Smooth muscle cell (in vitro differentiated cells): ENCODE data around the gene KLF11. TPM values are rescaled to one million over a fixed set of nuclear protein-coding genes. Genes with fewer than 3 reads are reported as not detected.

Experiments
- DNase-seq: peaks from one replicate; lab custom pipeline; 2025; ENCODE audit not compliant: unreplicated experiment; lab: John Stamatoyannopoulos, UW
- H2AFZ ChIP-seq: fragments of 200-600 bp; sonication (generic); 2 replicates; pipeline ENCODE4 v1.6.0; 2016; ENCODE audit warnings: antibody characterized with exemption, low read depth, mild to moderate bottlenecking
- H3F3A ChIP-seq: fragments of 200-600 bp; sonication (generic); 2 replicates; pipeline ENCODE4 v1.6.0; 2017; ENCODE audit warnings: antibody characterized with exemption, low read depth
- H3K27ac ChIP-seq: fragments of 200-600 bp; sonication (generic); 2 replicates; pipeline ENCODE4 v1.5.1; 2016; ENCODE audit warnings: low read depth, mild to moderate bottlenecking
- H3K27me3 ChIP-seq: fragments of 200-600 bp; sonication (generic); 2 replicates; pipeline ENCODE4 v1.6.1; 2016; ENCODE audit warnings: low read depth, mild to moderate bottlenecking
- H3K36me3 ChIP-seq: fragments of 200-600 bp; sonication (generic); 2 replicates; pipeline ENCODE4 v1.5.1; 2016; ENCODE audit warnings: low read depth
- H3K4me1 ChIP-seq: fragments of 200-600 bp; sonication (generic); 2 replicates; pipeline ENCODE4 v1.5.1; 2016; ENCODE audit warnings: low read depth
- H3K4me2 ChIP-seq: fragments of 200-600 bp; sonication (generic); 2 replicates; pipeline ENCODE4 v1.6.0; 2016; ENCODE audit warnings: mild to moderate bottlenecking
- H3K4me3 ChIP-seq: fragments of 200-600 bp; sonication (generic); 2 replicates; pipeline ENCODE4 v1.5.1; 2016; ENCODE audit warnings: mild to moderate bottlenecking
- H3K79me2 ChIP-seq: fragments of 200-600 bp; sonication (generic); 2 replicates; pipeline ENCODE4 v1.6.0; 2016; ENCODE audit warnings: low read depth, mild to moderate bottlenecking
- H3K9ac ChIP-seq: fragments of 200-600 bp; sonication (generic); 2 replicates; pipeline ENCODE4 v1.6.0; 2016; ENCODE audit warnings: low read depth
- H3K9me3 ChIP-seq: fragments of 200-600 bp; sonication (generic); replicated peaks from 2 replicates; pipeline ENCODE4 v1.5.1; 2016; ENCODE audit warnings: low read depth
- H4K20me1 ChIP-seq: fragments of 200-600 bp; sonication (generic); 2 replicates; pipeline ENCODE4 v1.6.0; 2016; ENCODE audit warnings: low read depth
- CTCF ChIP-seq: fragments of 200-600 bp; sonication (generic); IDR thresholded peaks from 2 replicates; pipeline ENCODE4 v1.5.1; 2017; ENCODE audit warnings: borderline replicate concordance, mild to moderate bottlenecking, antibody characterized with exemption; ENCODE audit not compliant: insufficient read depth, poor library complexity, severe bottlenecking
- WGBS: methylation state at CpG from one replicate; pipeline ENCODE4 v1.1.7; 2016; ENCODE audit warnings: low lambda C conversion rate; 5-methylcytosine and 5-hydroxymethylcytosine counted together
- polyA plus RNA-seq: library from polyadenylated mRNA; unstranded; fragments of >200 nt; fragmentation: Nextera tagmentation; extraction: Ambion mirVana; gene quantifications from 2 replicates; pipeline ENCODE4 v1.2.1, GENCODE V29; 2016
- total RNA-seq: library from RNA; depleted of rRNA; stranded (reverse); fragments of >200 nt; gene quantifications from 2 replicates; pipeline ENCODE4 v1.2.3, GENCODE V29; 2014

Gene KLF11
- total and polyA plus RNA-seq, 2 experiments from 2014 or later, result 9.9 to 12.7 TPM

- no peaks in the 10 kb centered on the region for H3F3A ChIP-seq
- DNase-seq, result no peak
- H3K27me3 ChIP-seq, result no peaks in the 10 kb centered on the region
- no peak overlapping the region for H3K27ac ChIP-seq
- 77% methylated on average over 7 of the region's 7 CpGs for WGBS
- no peak for TF ChIP-seq CTCF
- no peaks in the 10 kb centered on the region for H3K79me2 ChIP-seq
- no peaks in the 10 kb centered on the region for H3K9me3 ChIP-seq
- H3K4me1 ChIP-seq, result no peaks in the 10 kb centered on the region
- H3K9ac ChIP-seq, result no peak overlapping the region
- H2AFZ ChIP-seq, result no peak overlapping the region
- H4K20me1 ChIP-seq, result no peaks in the 10 kb centered on the region
- no peak overlapping the region for H3K4me2 ChIP-seq
- no peak overlapping the region for H3K4me3 ChIP-seq
- no peaks in the 10 kb centered on the region for H3K36me3 ChIP-seq
These were observed 45.4 kb upstream of the KLF11 start for GRCh38 chr2:9997936-9998335.

GRCh38 chr2:9998916-9999654 lies 44.3 kb upstream of the KLF11 start:
- no peaks in the 10 kb centered on the region for H3K36me3 ChIP-seq
- 95% methylated on average over 20 of the region's 20 CpGs for WGBS
- H3K79me2 ChIP-seq, result no peaks in the 10 kb centered on the region

GRCh38 chr2:9999693-10000092 lies 43.7 kb upstream of the KLF11 start:
- Histone ChIP-seq H3F3A (no peaks in the 10 kb centered on the region), H3K4me2 (no peak overlapping the region), H2AFZ (no peak overlapping the region), H3K27me3 (no peaks in the 10 kb centered on the region), H3K9ac (no peak overlapping the region), H3K36me3 (no peaks in the 10 kb centered on the region), H3K79me2 (no peaks in the 10 kb centered on the region), H3K4me1 (no peaks in the 10 kb centered on the region), H3K27ac (no peak overlapping the region), H3K4me3 (no peak overlapping the region), H3K9me3 (no peaks in the 10 kb centered on the region), H4K20me1 (no peaks in the 10 kb centered on the region)
- no peak for TF ChIP-seq CTCF
- WGBS, result 94% methylated on average over 1 of the region's 1 CpG
- no peak for DNase-seq

More at GRCh38 chr2:9998916-9999654, 44.3 kb upstream of the KLF11 start:
- no peak overlapping the region for H3K27ac ChIP-seq
- H3K9me3 ChIP-seq, result no peaks in the 10 kb centered on the region
- no peaks in the 10 kb centered on the region for H4K20me1 ChIP-seq
- H2AFZ ChIP-seq, result no peak overlapping the region
- no peaks in the 10 kb centered on the region for H3K4me1 ChIP-seq
- H3K9ac ChIP-seq, result no peak overlapping the region
- H3K27me3 ChIP-seq, result no peaks in the 10 kb centered on the region
- no peak for DNase-seq
- no peak for TF ChIP-seq CTCF
- no peak overlapping the region for H3K4me2 ChIP-seq
- no peaks in the 10 kb centered on the region for H3F3A ChIP-seq
- H3K4me3 ChIP-seq, result no peak overlapping the region

- Histone ChIP-seq H3K4me3 (no peak overlapping the region), H3K79me2 (no peaks in the 10 kb centered on the region), H4K20me1 (no peaks in the 10 kb centered on the region), H3K9ac (no peak overlapping the region), H3K4me1 (no peaks in the 10 kb centered on the region), H2AFZ (no peak overlapping the region), H3K9me3 (no peaks in the 10 kb centered on the region), H3K27me3 (no peaks in the 10 kb centered on the region), H3K4me2 (no peak overlapping the region), H3K36me3 (no peaks in the 10 kb centered on the region), H3F3A (no peaks in the 10 kb centered on the region), H3K27ac (no peak overlapping the region)
- 96% methylated on average over 8 of the region's 8 CpGs for WGBS
- DNase-seq, result no peak
- no peak for TF ChIP-seq CTCF
These were observed 42.8 kb upstream of the KLF11 start for GRCh38 chr2:10000541-10000940.
